NCI-H2227 (cell line): ENCODE results near the gene CDH6.

Source experiments
- DNase-seq: peaks from one replicate; lab custom pipeline; 2025; ENCODE audit not compliant: unreplicated experiment; lab: John Stamatoyannopoulos, UW

The CDH6 gene

DNA sequence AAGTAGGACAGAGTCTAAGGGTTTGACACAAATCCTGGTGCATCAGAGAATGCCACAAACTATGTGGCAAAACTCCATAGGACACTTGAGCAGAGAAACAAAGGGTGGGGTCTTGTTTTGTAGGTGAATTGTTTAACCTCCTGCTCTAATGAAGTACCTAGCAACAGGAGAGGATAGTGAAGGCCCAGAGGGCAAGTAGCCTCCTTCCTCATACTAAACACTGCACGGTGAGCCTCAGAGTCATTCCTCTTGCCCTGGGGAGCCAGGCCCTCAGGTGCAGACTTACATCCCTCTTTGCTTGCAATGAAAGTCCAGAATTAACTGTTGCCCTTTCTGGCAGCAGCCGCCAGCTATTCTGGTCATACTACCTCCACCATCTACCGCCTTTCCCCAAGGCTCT, 172.3 kb downstream of the CDH6 start:
- DNase-seq = no peak

DNA sequence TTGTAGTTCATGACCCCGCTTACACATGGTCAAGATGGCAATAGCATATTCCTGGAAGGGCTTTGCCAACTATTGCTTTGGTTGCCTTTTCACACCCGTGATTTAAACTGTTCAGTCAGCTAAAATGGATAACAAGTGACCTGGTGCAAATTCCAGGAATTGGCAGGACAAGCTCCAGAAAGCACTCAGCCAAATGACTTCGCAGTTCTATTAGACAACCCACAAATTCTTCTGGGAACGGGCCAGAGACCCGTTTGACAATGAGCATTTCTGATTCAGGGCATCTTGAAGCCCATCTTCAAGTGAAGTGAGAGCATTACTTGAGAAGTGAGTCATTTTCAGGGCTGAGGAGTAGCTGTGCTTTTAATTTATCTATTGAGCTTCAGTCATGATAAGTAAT, 173.5 kb downstream of the CDH6 start:
- no peak for DNase-seq

DNA sequence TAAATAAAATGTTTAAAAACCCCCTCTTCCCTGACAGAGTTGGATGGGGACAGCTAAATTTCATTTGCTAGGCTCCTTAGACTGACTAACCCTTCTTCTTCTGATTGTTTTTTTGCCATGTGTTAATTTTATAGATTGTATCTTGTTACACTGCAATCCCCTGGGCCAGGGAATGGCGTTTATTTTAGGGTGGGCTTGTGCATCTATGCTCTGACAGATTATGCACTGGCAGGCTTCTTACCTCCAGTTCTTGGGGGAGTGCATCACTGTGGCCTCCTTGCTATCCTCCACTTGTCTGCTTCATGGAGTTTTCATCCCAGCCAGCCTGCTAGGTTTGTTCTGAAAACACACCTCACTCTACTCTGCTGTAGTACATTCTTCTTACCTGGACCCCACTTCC, 178.6 kb downstream of the CDH6 start:
- DNase-seq = no peak

DNA sequence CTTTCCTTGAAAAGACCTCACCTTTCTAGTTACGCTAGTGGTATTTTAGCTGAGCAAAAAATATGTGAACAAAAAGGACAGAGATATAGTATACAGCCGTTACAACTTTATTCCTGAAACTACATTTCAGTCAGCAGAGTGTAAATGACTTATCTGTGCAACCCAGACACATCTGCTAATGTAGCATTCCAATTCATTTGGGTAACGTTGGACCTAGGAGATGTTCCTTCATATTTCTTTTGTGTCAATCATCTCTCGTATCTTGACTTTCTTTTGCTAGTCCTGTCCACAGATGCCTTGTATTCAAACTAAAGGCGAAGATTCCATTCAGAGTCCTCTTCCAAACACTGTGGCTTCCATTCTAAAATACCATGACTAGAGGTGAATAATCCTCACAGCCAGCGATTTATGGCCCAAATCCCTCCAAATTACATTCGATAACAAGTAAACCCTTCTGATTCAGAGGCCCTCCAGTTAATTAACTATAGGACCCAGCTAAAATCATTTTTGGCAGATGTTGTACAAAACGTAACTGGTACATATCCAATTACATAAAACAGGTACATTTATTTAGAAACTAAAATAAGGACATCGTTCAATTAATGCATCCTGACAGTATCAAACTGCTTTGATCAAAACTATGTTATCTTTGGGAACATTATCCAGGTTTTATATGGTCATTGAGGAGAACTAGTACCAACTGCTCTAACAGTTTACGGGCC, 182.7 kb downstream of the CDH6 start:
- no peak for DNase-seq

DNA sequence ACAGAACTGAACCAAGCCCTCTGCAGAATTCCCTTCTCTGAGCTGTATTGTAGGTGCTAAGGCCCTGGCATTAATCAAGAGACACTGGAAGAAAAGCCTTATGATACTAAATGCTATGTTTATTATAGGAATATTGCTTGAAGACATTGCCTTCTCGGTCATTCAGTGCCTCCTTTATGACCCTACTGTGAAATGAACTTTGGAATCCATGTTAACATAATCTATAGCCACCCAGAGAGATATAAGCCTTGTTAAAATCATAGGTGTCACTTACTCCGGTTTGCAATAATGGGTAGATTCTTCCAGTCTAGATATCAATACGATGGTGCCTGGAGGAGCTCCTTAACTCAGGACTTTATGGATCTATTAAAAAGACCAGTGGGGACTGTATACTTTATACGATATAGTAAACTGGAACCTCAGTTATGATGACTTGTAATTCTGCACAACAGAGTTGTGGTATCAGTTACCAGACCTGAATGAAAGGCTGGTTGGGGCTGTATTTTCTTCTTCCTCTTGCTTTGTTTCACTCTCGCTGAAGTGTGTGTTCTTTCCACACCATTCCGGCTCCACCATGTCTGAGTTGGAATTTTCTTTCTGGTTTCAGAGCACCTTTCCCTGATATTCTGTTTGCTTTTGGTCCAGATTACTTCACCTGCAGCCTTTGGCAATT, 183.9 kb downstream of the CDH6 start:
- DNase-seq = no peak

DNA sequence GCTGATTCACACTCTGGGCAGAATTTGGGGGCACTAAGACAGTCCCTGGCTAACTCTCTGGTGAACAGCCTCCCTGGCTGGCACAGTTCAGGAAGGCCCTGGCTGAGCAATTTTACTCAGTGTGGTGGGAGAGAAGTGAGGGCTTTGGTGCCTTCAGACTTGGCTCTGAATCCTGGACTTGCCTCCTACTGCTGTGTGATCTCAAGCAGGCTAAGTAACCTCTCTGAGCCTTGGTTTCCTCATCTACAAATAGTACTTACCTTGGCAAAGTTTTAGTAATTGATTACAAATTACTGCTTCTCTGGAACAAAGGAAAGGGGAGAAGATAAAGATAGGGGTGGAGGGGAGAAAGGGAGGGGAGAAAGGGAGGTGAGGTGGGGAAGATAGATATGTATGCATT, 184.7 kb downstream of the CDH6 start:
- no peak for DNase-seq
